ENCODE data around the gene LEMD2.

GRCh38 chr6:33787346-33787953 is 1.5 kb downstream of the LEMD2 start:
- TF ChIP-seq POLR2A (IDR thresholded peaks at IDR 0.05) (no peak), POLR2AphosphoS5 (IDR thresholded peaks at IDR 0.05) (no peak)
- TF ChIP-seq, protein P1, sequence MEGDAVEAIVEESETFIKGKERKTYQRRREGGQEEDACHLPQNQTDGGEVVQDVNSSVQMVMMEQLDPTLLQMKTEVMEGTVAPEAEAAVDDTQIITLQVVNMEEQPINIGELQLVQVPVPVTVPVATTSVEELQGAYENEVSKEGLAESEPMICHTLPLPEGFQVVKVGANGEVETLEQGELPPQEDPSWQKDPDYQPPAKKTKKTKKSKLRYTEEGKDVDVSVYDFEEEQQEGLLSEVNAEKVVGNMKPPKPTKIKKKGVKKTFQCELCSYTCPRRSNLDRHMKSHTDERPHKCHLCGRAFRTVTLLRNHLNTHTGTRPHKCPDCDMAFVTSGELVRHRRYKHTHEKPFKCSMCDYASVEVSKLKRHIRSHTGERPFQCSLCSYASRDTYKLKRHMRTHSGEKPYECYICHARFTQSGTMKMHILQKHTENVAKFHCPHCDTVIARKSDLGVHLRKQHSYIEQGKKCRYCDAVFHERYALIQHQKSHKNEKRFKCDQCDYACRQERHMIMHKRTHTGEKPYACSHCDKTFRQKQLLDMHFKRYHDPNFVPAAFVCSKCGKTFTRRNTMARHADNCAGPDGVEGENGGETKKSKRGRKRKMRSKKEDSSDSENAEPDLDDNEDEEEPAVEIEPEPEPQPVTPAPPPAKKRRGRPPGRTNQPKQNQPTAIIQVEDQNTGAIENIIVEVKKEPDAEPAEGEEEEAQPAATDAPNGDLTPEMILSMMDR (IDR thresholded peaks at IDR 0.05 in 8 of 11, conservative IDR thresholded peaks at IDR 0.05 in 3 of 11) = no peak
